Testis (tissue), 2 donors: ENCODE measurements around the gene U2AF1L4.

Experiments used
- CTCF ChIP-seq, 3 experiments: fragments of 450-650 bp in 2 of 3; fragments of 200-600 bp in 1 of 3; sonication (generic) in 1 of 3; IDR thresholded peaks; one replicate each; pipeline ENCODE4 v1.5.1; 2016 to 2019; ENCODE audit warnings: antibody characterized with exemption in 3 of 3, mild to moderate bottlenecking in 2 of 3, moderate library complexity in 1 of 3
- POLR2A ChIP-seq: fragments of 450-650 bp; IDR thresholded peaks from one replicate; pipeline ENCODE4 v1.6.1; 2017; ENCODE audit warnings: antibody characterized with exemption, mild to moderate bottlenecking, moderate library complexity

GRCh38 chr19:35729763-35730162 is 15.5 kb downstream of the U2AF1L4 start:
- TF ChIP-seq POLR2A (no peak), CTCF (IDR thresholded peaks at IDR 0.05) (no peak)
